Measurements from ENCODE around the gene CYGB. TPM values are rescaled to one million over a fixed set of nuclear protein-coding genes. Genes with fewer than 3 reads are reported as not detected.
"Not testable (repeated sequence)": the region's sequence is repeated elsewhere in the genome, so short reads cannot be mapped to it uniquely, and the experiment has no call there.

Gene CYGB
- total and polyA plus RNA-seq, 2 of the 13 experiments (the other 11 are each of a cell fraction or from before 2014, with no cell fraction given) = 18.9 to 27.1 TPM

- not testable (repeated sequence) for TF ChIP-seq ZBTB40 (IDR thresholded peaks at IDR 0.05); HNF4G (CRISPR knock-in tag; IDR thresholded peaks at IDR 0.05; ENCODE audit: borderline replicate concordance, low read depth); EP300 (CRISPR knock-in tag; IDR thresholded peaks at IDR 0.05; ENCODE audit: borderline replicate concordance)
- TF ChIP-seq ZBTB40 (CRISPR knock-in tag; IDR thresholded peaks at IDR 0.05) (0 out of 2 replicates have a peak, but pooled peaks have one; percentile 4), ADNP (CRISPR knock-in tag; IDR thresholded peaks at IDR 0.05) (peak; percentile 82; the same call in 1 of the 2 replicates), RXRA (CRISPR knock-in tag; IDR thresholded peaks at IDR 0.05) (0 out of 2 replicates have a peak, but pooled peaks have one; percentile 34), ZNF607 (CRISPR knock-in tag; IDR thresholded peaks at IDR 0.05; ENCODE audit: borderline replicate concordance) (0 out of 2 replicates have a peak, but pooled peaks have one; percentile 28), HNF4A (CRISPR knock-in tag; IDR thresholded peaks at IDR 0.05) (peak; percentile 44; the same call in 1 of the 2 replicates), SALL1 (CRISPR knock-in tag; IDR thresholded peaks at IDR 0.05) (peak; percentile 16), PAXIP1 (CRISPR knock-in tag; conservative IDR thresholded peaks at IDR 0.05) (0 out of 2 replicates have a peak, but pooled peaks have one; percentile 26), ZMYM3 (CRISPR knock-in tag; IDR thresholded peaks at IDR 0.05) (peak; percentile 91), ZBTB39 (CRISPR knock-in tag; IDR thresholded peaks at IDR 0.05) (0 out of 2 replicates have a peak, but pooled peaks have one; percentile 47), HNF4G (IDR thresholded peaks at IDR 0.05; ENCODE audit: borderline replicate concordance, low read depth, low read length) (peak; percentile 40; the same call in 1 of the 2 replicates), EP300 (IDR thresholded peaks at IDR 0.05; ENCODE audit: low read depth in 2 of 2, low read length in 2 of 2) (peak in 1 of 2 experiments; percentile 10; a peak in 1 of 4 replicates), NR2F2 (IDR thresholded peaks at IDR 0.05; ENCODE audit: borderline replicate concordance, low read depth) (0 out of 2 replicates have a peak, but pooled peaks have one; percentile 14)
These were observed 15.8 kb downstream of the CYGB start (continued) for GRCh38 chr17:76521683-76522082.
